ENCODE measurements around the gene NHLRC3. TPM values are rescaled to one million over a fixed set of nuclear protein-coding genes. Genes with fewer than 3 reads are reported as not detected.

NHLRC3 gene
- total and polyA plus RNA-seq, 2 donors from 2014 or later: 12.6 to 30.4 TPM

GRCh38 chr13:39016087-39016486 is 22.2 kb upstream of the NHLRC3 start:
- Histone ChIP-seq H3K9ac (ENCODE audit: low read length in 3 of 3) (no peak overlapping the region), H3K9me3 (ENCODE audit: control insufficient read depth in 2 of 3, insufficient read depth in 1 of 3, low read length in 3 of 3) (no peaks in the 10 kb centered on the region), H3K4me3 (ENCODE audit: low read length in 3 of 3) (no peak overlapping the region), H3K36me3 (ENCODE audit: control insufficient read depth in 2 of 3, insufficient read depth in 3 of 3, low read length in 3 of 3) (peaks cover 16 to 32% (median 18%) of the 10 kb centered on the region in 3 donors), H3K27ac (ENCODE audit: low read depth in 2 of 2, low read length in 2 of 2) (no peak overlapping the region), H3K4me1 (ENCODE audit: control insufficient read depth in 2 of 3, insufficient read depth in 2 of 3, low read depth in 1 of 3, low read length in 3 of 3) (no peaks in the 10 kb centered on the region), H3K27me3 (ENCODE audit: control insufficient read depth, insufficient read depth, low read length) (no peaks in the 10 kb centered on the region)
- no peak for FAIRE-seq
- intact Hi-C loops (cut with DNase I): no loop called here
- DNase-seq: no peak
- no peak for TF ChIP-seq CTCF (IDR thresholded peaks at IDR 0.05; ENCODE audit: borderline replicate concordance, extremely low read depth, insufficient read depth)

- Histone ChIP-seq H3K9ac (ENCODE audit: low read length in 3 of 3) (no peak overlapping the region), H3K9me3 (ENCODE audit: control insufficient read depth in 2 of 3, insufficient read depth in 1 of 3, low read length in 3 of 3) (no peaks in the 10 kb centered on the region), H3K4me3 (ENCODE audit: low read length in 3 of 3) (no peak overlapping the region), H3K27ac (ENCODE audit: low read depth in 2 of 2, low read length in 2 of 2) (no peak overlapping the region), H3K36me3 (ENCODE audit: control insufficient read depth in 2 of 3, insufficient read depth in 3 of 3, low read length in 3 of 3) (peaks cover 16 to 32% (median 18%) of the 10 kb centered on the region in 3 donors), H3K27me3 (ENCODE audit: control insufficient read depth, insufficient read depth, low read length) (no peaks in the 10 kb centered on the region), H3K4me1 (ENCODE audit: control insufficient read depth in 2 of 3, insufficient read depth in 2 of 3, low read depth in 1 of 3, low read length in 3 of 3) (no peaks in the 10 kb centered on the region)
- DNase-seq (peak in 1 of 5 donors; percentile 34), FAIRE-seq (peak; percentile 33)
- TF ChIP-seq CTCF (IDR thresholded peaks at IDR 0.05; ENCODE audit: borderline replicate concordance, extremely low read depth, insufficient read depth): peak; percentile 37
- intact Hi-C loops (cut with DNase I): no loop called here
Measured at GRCh38 chr13:39016787-39017186, 21.5 kb upstream of the NHLRC3 start.

GRCh38 chr13:39020853-39021462 is 17.3 kb upstream of the NHLRC3 start:
- H3K9ac ChIP-seq (ENCODE audit: low read length in 3 of 3): no peak overlapping the region
- FAIRE-seq (no peak), DNase-seq (no peak)
- TF ChIP-seq CTCF (IDR thresholded peaks at IDR 0.05; ENCODE audit: borderline replicate concordance, extremely low read depth, insufficient read depth): no peak
- H3K36me3 ChIP-seq (ENCODE audit: control insufficient read depth in 2 of 3, insufficient read depth in 3 of 3, low read length in 3 of 3): peaks cover 19 to 21% (median 20%) of the 10 kb centered on the region in 3 donors
- intact Hi-C loops (cut with DNase I): no loop called here
- no peak overlapping the region for H3K27ac ChIP-seq (ENCODE audit: low read depth in 2 of 2, low read length in 2 of 2)
- H3K9me3 ChIP-seq (ENCODE audit: control insufficient read depth in 2 of 3, insufficient read depth in 1 of 3, low read length in 3 of 3): no peaks in the 10 kb centered on the region
- H3K27me3 ChIP-seq (ENCODE audit: control insufficient read depth, insufficient read depth, low read length): no peaks in the 10 kb centered on the region
- no peak overlapping the region for H3K4me3 ChIP-seq (ENCODE audit: low read length in 3 of 3)
- no peaks in the 10 kb centered on the region for H3K4me1 ChIP-seq (ENCODE audit: control insufficient read depth in 2 of 3, insufficient read depth in 2 of 3, low read depth in 1 of 3, low read length in 3 of 3)

GRCh38 chr13:39023316-39023715 is 14.9 kb upstream of the NHLRC3 start:
- FAIRE-seq: no peak
- no peaks in the 10 kb centered on the region for H3K27me3 ChIP-seq (ENCODE audit: control insufficient read depth, insufficient read depth, low read length)
- no peaks in the 10 kb centered on the region for H3K4me1 ChIP-seq (ENCODE audit: control insufficient read depth in 2 of 3, insufficient read depth in 2 of 3, low read depth in 1 of 3, low read length in 3 of 3)
- DNase-seq: no peak
- no peak overlapping the region for H3K27ac ChIP-seq (ENCODE audit: low read depth in 2 of 2, low read length in 2 of 2)
- no peak overlapping the region for H3K4me3 ChIP-seq (ENCODE audit: low read length in 3 of 3)
- intact Hi-C loops (cut with DNase I): no loop called here
- no peaks in the 10 kb centered on the region for H3K9me3 ChIP-seq (ENCODE audit: control insufficient read depth in 2 of 3, insufficient read depth in 1 of 3, low read length in 3 of 3)
- H3K9ac ChIP-seq (ENCODE audit: low read length in 3 of 3): no peak overlapping the region
- H3K36me3 ChIP-seq (ENCODE audit: control insufficient read depth in 2 of 3, insufficient read depth in 3 of 3, low read length in 3 of 3): peaks cover 20 to 23% (median 23%) of the 10 kb centered on the region in 3 donors
- no peak for TF ChIP-seq CTCF (IDR thresholded peaks at IDR 0.05; ENCODE audit: borderline replicate concordance, extremely low read depth, insufficient read depth)
